ENCODE measurements around the gene GPR183. TPM values are rescaled to one million over a fixed set of nuclear protein-coding genes. Genes with fewer than 3 reads are reported as not detected.
A peak's percentile ranks its signal among the peaks of the same experiment; 100 is the strongest.

The GPR183 gene
- total and polyA plus RNA-seq, 4 donors = 2.0 to 27.0 (median 4.1) TPM

DNA sequence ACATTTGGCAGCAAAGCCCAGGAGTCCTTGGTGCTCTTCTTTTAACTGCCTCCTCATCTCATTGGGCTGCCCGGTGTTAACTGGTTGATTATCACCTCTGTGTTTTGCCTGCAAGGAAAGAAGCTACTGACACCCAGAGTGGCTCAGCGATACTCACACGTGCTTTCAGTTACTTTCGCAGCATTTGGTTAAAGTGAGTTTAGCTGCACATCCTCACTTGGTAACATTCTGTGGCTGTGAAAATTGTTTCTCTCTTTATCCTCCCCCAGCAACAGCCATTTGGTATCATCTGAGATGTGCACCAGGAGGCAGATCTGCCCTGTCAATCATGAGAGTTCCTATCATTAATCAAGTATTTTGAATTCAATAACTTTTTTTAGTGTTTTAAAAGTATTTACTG, 44.6 kb upstream of the GPR183 start:
- H3K27me3 ChIP-seq (ENCODE audit: control insufficient read depth, insufficient read depth, low read length) = no peaks in the 10 kb centered on the region
- 86% methylated on average over 4 of the region's 4 CpGs for WGBS (ENCODE audit: insufficient coverage)
- no peak overlapping the region for H3K4me3 ChIP-seq (ENCODE audit: low read depth, low read length)
- H3K9me3 ChIP-seq (ENCODE audit: control insufficient read depth, insufficient read depth, low read length) = no peaks in the 10 kb centered on the region
- peaks cover 11% of the 10 kb centered on the region for H3K4me1 ChIP-seq (ENCODE audit: control insufficient read depth, insufficient read depth, low read length)
- DNase-seq (ENCODE audit: low read depth in 4 of 6, low spot score in 6 of 6) = no peak
- no peak overlapping the region for H3K27ac ChIP-seq (ENCODE audit: low read depth, low read length)
- peaks cover 14% of the 10 kb centered on the region for H3K36me3 ChIP-seq (ENCODE audit: control insufficient read depth, insufficient read depth, low read length)

DNA sequence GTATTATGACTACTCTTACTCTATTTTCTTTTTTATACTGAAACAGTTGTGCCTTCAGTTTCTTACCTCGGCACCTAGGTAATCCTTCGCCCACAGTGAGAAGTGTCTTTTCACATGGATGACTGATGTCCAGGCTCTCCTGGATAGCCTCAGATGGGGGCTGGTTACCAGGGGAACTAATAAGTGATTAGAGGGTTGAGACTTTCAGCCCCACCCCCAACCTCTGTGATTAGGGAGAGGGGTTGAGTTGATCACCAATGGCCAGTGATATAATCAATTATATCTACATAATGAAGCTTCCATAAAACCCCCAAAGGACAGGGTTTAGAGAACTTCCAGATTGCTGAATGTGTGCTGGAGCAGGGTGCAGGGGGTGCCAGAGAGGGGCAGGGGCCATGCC, 43.0 kb upstream of the GPR183 start:
- Histone ChIP-seq H3K27me3 (ENCODE audit: control insufficient read depth, insufficient read depth, low read length) (no peaks in the 10 kb centered on the region), H3K9me3 (ENCODE audit: control insufficient read depth, insufficient read depth, low read length) (no peaks in the 10 kb centered on the region), H3K4me3 (ENCODE audit: low read depth, low read length) (no peak overlapping the region), H3K27ac (ENCODE audit: low read depth, low read length) (no peak overlapping the region), H3K4me1 (ENCODE audit: control insufficient read depth, insufficient read depth, low read length) (peaks cover 8% of the 10 kb centered on the region), H3K36me3 (ENCODE audit: control insufficient read depth, insufficient read depth, low read length) (peaks cover 15% of the 10 kb centered on the region)
- no CpG with 5 or more reads among the region's 2 CpGs for WGBS (ENCODE audit: insufficient coverage)
- no peak for DNase-seq (ENCODE audit: low read depth in 4 of 6, low spot score in 6 of 6)

DNA sequence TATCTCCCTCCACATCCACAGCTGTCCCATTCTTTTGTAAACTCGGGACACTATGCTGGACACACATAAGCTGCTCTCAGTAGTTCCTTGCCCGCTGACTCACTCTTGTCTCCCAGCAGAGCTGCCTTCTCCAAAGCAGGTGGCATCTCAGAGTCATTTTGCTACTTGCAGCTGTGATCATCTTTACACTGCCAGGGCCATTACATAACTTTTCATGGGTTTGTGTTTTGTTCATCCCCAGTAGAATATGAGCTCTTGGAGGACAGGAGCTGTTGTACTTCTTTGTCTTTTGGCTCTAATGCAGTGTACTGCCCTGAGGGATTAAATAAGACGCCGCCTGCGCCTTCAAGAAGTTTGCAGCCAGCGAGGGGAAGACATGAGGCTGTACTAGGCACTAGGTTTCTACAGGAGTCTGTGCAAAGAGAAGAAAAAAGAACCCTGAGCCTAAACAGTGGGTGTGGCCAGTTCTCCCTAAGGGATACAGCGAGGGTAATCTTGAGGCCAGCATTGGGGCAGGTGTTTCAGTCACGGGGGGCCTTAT, 40.8 kb upstream of the GPR183 start:
- Histone ChIP-seq H3K27ac (ENCODE audit: low read depth, low read length) (no peak overlapping the region), H3K27me3 (ENCODE audit: control insufficient read depth, insufficient read depth, low read length) (no peaks in the 10 kb centered on the region), H3K4me3 (ENCODE audit: low read depth, low read length) (no peak overlapping the region), H3K4me1 (ENCODE audit: control insufficient read depth, insufficient read depth, low read length) (peaks cover 8% of the 10 kb centered on the region), H3K9me3 (ENCODE audit: control insufficient read depth, insufficient read depth, low read length) (no peaks in the 10 kb centered on the region), H3K36me3 (ENCODE audit: control insufficient read depth, insufficient read depth, low read length) (peaks cover 15% of the 10 kb centered on the region)
- WGBS (ENCODE audit: insufficient coverage) = 93% methylated on average over 8 of the region's 8 CpGs
- DNase-seq (ENCODE audit: low read depth in 4 of 6, low spot score in 6 of 6) = no peak

GRCh38 chr13:99347335-99347878, 40.2 kb upstream of the GPR183 start:
- no peak overlapping the region for H3K27ac ChIP-seq (ENCODE audit: low read depth, low read length)
- H3K4me1 ChIP-seq (ENCODE audit: control insufficient read depth, insufficient read depth, low read length) = peaks cover 8% of the 10 kb centered on the region
- no peaks in the 10 kb centered on the region for H3K27me3 ChIP-seq (ENCODE audit: control insufficient read depth, insufficient read depth, low read length)
- DNase-seq (ENCODE audit: low read depth in 4 of 6, low spot score in 6 of 6) = no peak
- WGBS (ENCODE audit: insufficient coverage) = 100% methylated on average over 5 of the region's 6 CpGs
- peaks cover 21% of the 10 kb centered on the region for H3K36me3 ChIP-seq (ENCODE audit: control insufficient read depth, insufficient read depth, low read length)
- H3K9me3 ChIP-seq (ENCODE audit: control insufficient read depth, insufficient read depth, low read length) = no peaks in the 10 kb centered on the region
- H3K4me3 ChIP-seq (ENCODE audit: low read depth, low read length) = no peak overlapping the region

DNA sequence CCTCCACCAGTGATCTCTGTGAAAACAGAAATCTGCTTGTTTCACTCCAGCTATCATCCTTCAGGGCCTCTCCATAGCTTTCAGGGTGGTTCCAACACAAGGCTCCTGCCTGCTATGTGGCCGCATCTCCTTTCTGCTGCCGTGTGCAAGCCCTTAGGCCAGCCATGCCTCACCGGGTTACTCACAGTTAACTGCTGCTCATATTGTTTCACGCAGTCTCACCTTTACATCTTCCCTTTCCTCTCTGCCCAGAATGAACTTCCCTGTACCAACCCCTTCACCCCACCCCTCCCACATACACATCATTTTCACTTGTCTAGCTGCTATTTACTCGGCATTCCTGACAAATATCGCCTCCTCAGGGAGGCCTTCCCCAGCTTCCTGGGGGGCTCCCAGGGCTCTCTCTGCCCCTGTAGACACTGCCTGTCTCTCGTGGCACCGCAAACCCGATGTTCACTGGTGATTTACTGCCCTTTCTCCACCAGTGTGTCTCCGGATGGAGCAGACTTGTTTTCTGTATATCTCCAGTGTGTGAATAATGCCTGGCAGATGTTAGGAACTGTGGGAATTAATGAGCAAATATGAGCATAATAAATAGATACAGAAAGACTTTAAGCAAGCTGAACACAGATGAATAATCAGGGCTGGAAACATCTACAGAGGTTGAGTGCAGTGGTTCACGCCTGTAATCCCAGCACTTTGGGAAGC, 39.3 kb upstream of the GPR183 start:
- Histone ChIP-seq H3K36me3 (ENCODE audit: control insufficient read depth, insufficient read depth, low read length) (peaks cover 27% of the 10 kb centered on the region), H3K27ac (ENCODE audit: low read depth, low read length) (no peak overlapping the region), H3K27me3 (ENCODE audit: control insufficient read depth, insufficient read depth, low read length) (no peaks in the 10 kb centered on the region), H3K9me3 (ENCODE audit: control insufficient read depth, insufficient read depth, low read length) (no peaks in the 10 kb centered on the region), H3K4me1 (ENCODE audit: control insufficient read depth, insufficient read depth, low read length) (peaks cover 8% of the 10 kb centered on the region), H3K4me3 (ENCODE audit: low read depth, low read length) (no peak overlapping the region)
- DNase-seq (ENCODE audit: low read depth in 4 of 6, low spot score in 6 of 6) = peak in 1 of 6 donors; percentile 42
- 73% methylated on average over 9 of the region's 11 CpGs for WGBS (ENCODE audit: insufficient coverage)

GRCh38 chr13:99345345-99345744, 38.1 kb upstream of the GPR183 start:
- Histone ChIP-seq H3K9me3 (ENCODE audit: control insufficient read depth, insufficient read depth, low read length) (no peaks in the 10 kb centered on the region), H3K36me3 (ENCODE audit: control insufficient read depth, insufficient read depth, low read length) (peaks cover 27% of the 10 kb centered on the region), H3K4me1 (ENCODE audit: control insufficient read depth, insufficient read depth, low read length) (peaks cover 8% of the 10 kb centered on the region), H3K4me3 (ENCODE audit: low read depth, low read length) (no peak overlapping the region), H3K27ac (ENCODE audit: low read depth, low read length) (no peak overlapping the region), H3K27me3 (ENCODE audit: control insufficient read depth, insufficient read depth, low read length) (no peaks in the 10 kb centered on the region)
- 89% methylated on average over 5 of the region's 5 CpGs for WGBS (ENCODE audit: insufficient coverage)
- no peak for DNase-seq (ENCODE audit: low read depth in 4 of 6, low spot score in 6 of 6)

GRCh38 chr13:99344610-99345208, 37.5 kb upstream of the GPR183 start:
- no peak overlapping the region for H3K4me3 ChIP-seq (ENCODE audit: low read depth, low read length)
- H3K36me3 ChIP-seq (ENCODE audit: control insufficient read depth, insufficient read depth, low read length) = peaks cover 27% of the 10 kb centered on the region
- no peak for DNase-seq (ENCODE audit: low read depth in 4 of 6, low spot score in 6 of 6)
- H3K27me3 ChIP-seq (ENCODE audit: control insufficient read depth, insufficient read depth, low read length) = no peaks in the 10 kb centered on the region
- H3K4me1 ChIP-seq (ENCODE audit: control insufficient read depth, insufficient read depth, low read length) = peaks cover 8% of the 10 kb centered on the region
- H3K27ac ChIP-seq (ENCODE audit: low read depth, low read length) = no peak overlapping the region
- H3K9me3 ChIP-seq (ENCODE audit: control insufficient read depth, insufficient read depth, low read length) = no peaks in the 10 kb centered on the region
- WGBS (ENCODE audit: insufficient coverage) = 92% methylated on average over 6 of the region's 6 CpGs

GRCh38 chr13:99342723-99343315, 35.6 kb upstream of the GPR183 start:
- Histone ChIP-seq H3K9me3 (ENCODE audit: control insufficient read depth, insufficient read depth, low read length) (no peaks in the 10 kb centered on the region), H3K27ac (ENCODE audit: low read depth, low read length) (no peak overlapping the region), H3K36me3 (ENCODE audit: control insufficient read depth, insufficient read depth, low read length) (peaks cover 27% of the 10 kb centered on the region), H3K27me3 (ENCODE audit: control insufficient read depth, insufficient read depth, low read length) (no peaks in the 10 kb centered on the region), H3K4me3 (ENCODE audit: low read depth, low read length) (no peak overlapping the region), H3K4me1 (ENCODE audit: control insufficient read depth, insufficient read depth, low read length) (peaks cover 8% of the 10 kb centered on the region)
- DNase-seq (ENCODE audit: low read depth in 4 of 6, low spot score in 6 of 6) = no peak
- WGBS (ENCODE audit: insufficient coverage) = 87% methylated on average over 10 of the region's 10 CpGs

DNA sequence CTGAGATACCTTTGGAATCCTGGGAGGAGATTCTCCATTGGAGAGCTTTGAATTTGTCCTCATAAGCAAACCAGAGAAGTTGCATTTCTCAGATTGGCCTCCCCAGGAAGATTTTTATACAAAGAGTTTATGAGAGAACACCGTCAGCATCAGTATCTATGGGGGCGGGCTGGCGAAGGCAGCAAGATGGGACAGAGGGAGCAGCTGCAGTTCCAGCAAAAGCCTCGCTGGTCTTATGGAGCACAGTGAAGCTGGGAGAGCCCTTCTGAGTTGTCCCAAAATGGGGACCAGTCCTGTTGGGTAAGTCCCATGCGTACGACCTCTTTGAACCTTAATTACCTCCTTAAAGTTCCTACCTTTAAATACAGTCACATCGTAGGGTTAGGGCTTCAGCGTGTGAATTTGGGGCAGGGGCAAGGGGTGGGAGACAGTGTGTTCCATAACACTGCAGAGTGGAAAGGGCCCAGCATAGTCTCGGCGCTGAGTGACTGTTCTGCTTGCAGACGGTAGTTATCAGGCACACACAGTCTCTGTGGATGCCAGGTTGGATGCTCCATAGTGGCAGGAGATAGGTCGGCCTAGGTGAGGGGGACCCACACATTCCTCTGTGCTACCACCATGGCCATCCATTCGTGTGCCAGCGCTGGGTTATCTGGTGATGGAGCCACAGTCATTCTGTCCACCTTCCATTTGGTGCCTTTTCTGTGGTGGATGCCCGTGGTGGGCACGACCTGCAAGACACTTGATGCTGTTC, 34.9 kb upstream of the GPR183 start:
- Histone ChIP-seq H3K9me3 (ENCODE audit: control insufficient read depth, insufficient read depth, low read length) (no peaks in the 10 kb centered on the region), H3K27me3 (ENCODE audit: control insufficient read depth, insufficient read depth, low read length) (no peaks in the 10 kb centered on the region), H3K27ac (ENCODE audit: low read depth, low read length) (no peak overlapping the region), H3K4me3 (ENCODE audit: low read depth, low read length) (no peak overlapping the region), H3K36me3 (ENCODE audit: control insufficient read depth, insufficient read depth, low read length) (peaks cover 24% of the 10 kb centered on the region), H3K4me1 (ENCODE audit: control insufficient read depth, insufficient read depth, low read length) (peaks cover 8% of the 10 kb centered on the region)
- no peak for DNase-seq (ENCODE audit: low read depth in 4 of 6, low spot score in 6 of 6)
- WGBS (ENCODE audit: insufficient coverage) = 98% methylated on average over 14 of the region's 16 CpGs
